Testis (tissue), 3 donors: Measurements from ENCODE around the gene CCDC106. TPM values are rescaled to one million over a fixed set of nuclear protein-coding genes. Genes with fewer than 3 reads are reported as not detected.

Experiments used
- DNase-seq: peaks from one replicate; pipeline ENCODE4 v3.0.0-alpha.2; 2019
- H3K27ac ChIP-seq, 2 donors: fragments of 200-600 bp; sonication (generic); one replicate each; pipeline ENCODE4 v1.5.1; 2019
- H3K27me3 ChIP-seq: fragments of 200-600 bp; sonication (generic); one replicate; pipeline ENCODE4 v1.5.1; 2019
- H3K36me3 ChIP-seq: fragments of 200-600 bp; sonication (generic); one replicate; pipeline ENCODE4 v1.5.1; 2017; ENCODE audit warnings: low read depth; ENCODE audit errors: missing control alignments
- H3K4me1 ChIP-seq: fragments of 200-600 bp; sonication (generic); one replicate; pipeline ENCODE4 v1.5.1; 2019
- H3K4me3 ChIP-seq, 2 donors: fragments of 200-600 bp; sonication (generic); one replicate each; pipeline ENCODE4 v1.5.1; 2017 to 2019
- H3K9me3 ChIP-seq: fragments of 200-600 bp; sonication (generic); one replicate; pipeline ENCODE4 v1.5.1; 2017
- POLR2A ChIP-seq: fragments of 450-650 bp; IDR thresholded peaks from one replicate; pipeline ENCODE4 v1.6.1; 2017; ENCODE audit warnings: antibody characterized with exemption, mild to moderate bottlenecking, moderate library complexity
- WGBS, 2 donors: methylation state at CpG; one replicate each; pipeline ENCODE4 v1.1.5; 2018; 5-methylcytosine and 5-hydroxymethylcytosine counted together
- intact Hi-C: fragments of 100-400 bp; cut with DNase I; formaldehyde crosslinking; loops from one replicate; pipeline ENCODE4 v1.15.1; 2023; ENCODE audit warnings: low total_unique reads
- polyA plus RNA-seq: library from polyadenylated mRNA; stranded (reverse); fragments of 350-450 nt; fragmentation: Illumina TruSeq; extraction: RNeasy Lipid Tissue Mini Kit (QIAGEN cat#74804); gene quantifications from one replicate; pipeline ENCODE4 v1.2.3, GENCODE V29; 2014; ENCODE audit warnings: low read depth, low replicate concordance; ENCODE audit not compliant: insufficient read depth
- total RNA-seq, 2 donors: library from RNA; depleted of rRNA; stranded (reverse); fragments of >200 nt; gene quantifications; one replicate each; pipeline ENCODE4 v1.2.3, GENCODE V29; 2016
- TF ChIP-seq, protein P1 (sequence below), 3 experiments: fragments of 450-650 bp in 2 of 3; fragments of 200-600 bp in 1 of 3; sonication (generic) in 1 of 3; IDR thresholded peaks; one replicate each; pipeline ENCODE4 v1.5.1; 2016 to 2019; ENCODE audit warnings: antibody characterized with exemption in 3 of 3, mild to moderate bottlenecking in 2 of 3, moderate library complexity in 1 of 3

Gene CCDC106
- total and polyA plus RNA-seq, 3 donors from 2014 or later: 34.5 to 84.9 (median 57.0) TPM

DNA sequence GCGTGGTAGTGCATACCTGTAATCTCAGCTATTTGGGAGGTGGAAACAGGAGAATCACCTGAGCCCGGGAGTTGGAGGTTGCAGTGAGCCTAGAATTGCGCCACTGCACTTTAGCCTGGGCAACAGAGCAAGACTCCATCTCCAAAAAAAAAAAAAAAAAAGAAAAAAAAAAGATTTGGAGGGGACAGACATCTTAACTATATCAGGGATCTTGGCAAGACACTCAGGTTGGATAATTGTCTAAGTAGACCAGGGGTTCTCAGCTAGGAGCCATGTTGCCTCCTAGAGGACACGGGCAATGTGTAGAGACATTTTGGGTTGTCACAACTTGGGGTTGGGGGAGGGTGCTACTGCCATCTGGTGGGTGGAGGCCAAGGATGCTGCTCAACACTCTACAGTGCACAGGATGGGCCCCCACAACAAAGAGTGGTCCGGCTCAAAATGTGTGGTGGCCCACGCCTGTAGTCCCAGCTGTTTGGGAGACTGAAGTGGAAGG, 9.1 kb upstream of the CCDC106 start:
- TF ChIP-seq POLR2A: no peak
- intact Hi-C loops: no loop called here
- DNase-seq: no peak
- Histone ChIP-seq H3K27me3 (no peaks in the 10 kb centered on the region), H3K27ac (no peak overlapping the region), H3K9me3 (no peaks in the 10 kb centered on the region), H3K4me1 (peaks cover 35% of the 10 kb centered on the region), H3K36me3 (no peaks in the 10 kb centered on the region), H3K4me3 (no peak overlapping the region)
- WGBS, 2 donors: 69 to 76% methylated on average over 6 of the region's 6 CpGs

DNA sequence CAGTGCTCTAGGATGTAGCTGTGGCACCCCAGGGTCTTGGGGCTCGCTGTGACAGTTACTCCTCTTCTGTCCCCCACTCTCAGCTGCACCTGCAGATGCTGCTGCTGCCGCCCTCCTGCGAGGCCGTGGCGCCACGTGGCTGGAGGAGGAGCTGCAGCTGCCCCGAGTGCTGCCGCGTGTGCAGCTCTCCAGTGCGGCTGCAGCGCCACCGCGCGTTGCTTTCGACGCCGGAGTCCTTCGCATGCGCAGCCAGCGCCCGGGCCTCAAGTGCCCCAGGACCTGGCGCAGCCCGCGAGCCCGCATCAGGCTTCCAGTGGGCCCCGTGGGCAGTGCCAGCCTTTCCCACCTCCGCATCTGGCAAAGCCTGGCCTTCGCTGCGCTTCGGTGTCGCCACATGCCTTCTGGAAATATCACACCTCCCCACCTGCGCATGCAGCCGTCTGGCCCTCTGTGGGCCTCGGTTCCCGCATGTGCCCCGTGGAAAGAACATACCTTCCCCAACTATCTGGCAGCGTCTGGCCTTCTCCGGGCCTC, 7.9 kb upstream of the CCDC106 start:
- TF ChIP-seq, protein P1, sequence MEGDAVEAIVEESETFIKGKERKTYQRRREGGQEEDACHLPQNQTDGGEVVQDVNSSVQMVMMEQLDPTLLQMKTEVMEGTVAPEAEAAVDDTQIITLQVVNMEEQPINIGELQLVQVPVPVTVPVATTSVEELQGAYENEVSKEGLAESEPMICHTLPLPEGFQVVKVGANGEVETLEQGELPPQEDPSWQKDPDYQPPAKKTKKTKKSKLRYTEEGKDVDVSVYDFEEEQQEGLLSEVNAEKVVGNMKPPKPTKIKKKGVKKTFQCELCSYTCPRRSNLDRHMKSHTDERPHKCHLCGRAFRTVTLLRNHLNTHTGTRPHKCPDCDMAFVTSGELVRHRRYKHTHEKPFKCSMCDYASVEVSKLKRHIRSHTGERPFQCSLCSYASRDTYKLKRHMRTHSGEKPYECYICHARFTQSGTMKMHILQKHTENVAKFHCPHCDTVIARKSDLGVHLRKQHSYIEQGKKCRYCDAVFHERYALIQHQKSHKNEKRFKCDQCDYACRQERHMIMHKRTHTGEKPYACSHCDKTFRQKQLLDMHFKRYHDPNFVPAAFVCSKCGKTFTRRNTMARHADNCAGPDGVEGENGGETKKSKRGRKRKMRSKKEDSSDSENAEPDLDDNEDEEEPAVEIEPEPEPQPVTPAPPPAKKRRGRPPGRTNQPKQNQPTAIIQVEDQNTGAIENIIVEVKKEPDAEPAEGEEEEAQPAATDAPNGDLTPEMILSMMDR (IDR thresholded peaks at IDR 0.05): peak; percentile 29 to 43 (median 29)
- no peak for TF ChIP-seq POLR2A
- Histone ChIP-seq H3K4me1 (peaks cover 42% of the 10 kb centered on the region), H3K27ac (peak overlapping the region; percentile 76 to 93), H3K9me3 (no peaks in the 10 kb centered on the region), H3K36me3 (no peaks in the 10 kb centered on the region), H3K4me3 (peak overlapping the region; percentile 95 to 96), H3K27me3 (no peaks in the 10 kb centered on the region)
- 2 to 4% methylated on average over 8 to 38 of the region's 38 CpGs for WGBS, 2 donors
- intact Hi-C loops: no loop called here
- DNase-seq: peak; percentile 61

DNA sequence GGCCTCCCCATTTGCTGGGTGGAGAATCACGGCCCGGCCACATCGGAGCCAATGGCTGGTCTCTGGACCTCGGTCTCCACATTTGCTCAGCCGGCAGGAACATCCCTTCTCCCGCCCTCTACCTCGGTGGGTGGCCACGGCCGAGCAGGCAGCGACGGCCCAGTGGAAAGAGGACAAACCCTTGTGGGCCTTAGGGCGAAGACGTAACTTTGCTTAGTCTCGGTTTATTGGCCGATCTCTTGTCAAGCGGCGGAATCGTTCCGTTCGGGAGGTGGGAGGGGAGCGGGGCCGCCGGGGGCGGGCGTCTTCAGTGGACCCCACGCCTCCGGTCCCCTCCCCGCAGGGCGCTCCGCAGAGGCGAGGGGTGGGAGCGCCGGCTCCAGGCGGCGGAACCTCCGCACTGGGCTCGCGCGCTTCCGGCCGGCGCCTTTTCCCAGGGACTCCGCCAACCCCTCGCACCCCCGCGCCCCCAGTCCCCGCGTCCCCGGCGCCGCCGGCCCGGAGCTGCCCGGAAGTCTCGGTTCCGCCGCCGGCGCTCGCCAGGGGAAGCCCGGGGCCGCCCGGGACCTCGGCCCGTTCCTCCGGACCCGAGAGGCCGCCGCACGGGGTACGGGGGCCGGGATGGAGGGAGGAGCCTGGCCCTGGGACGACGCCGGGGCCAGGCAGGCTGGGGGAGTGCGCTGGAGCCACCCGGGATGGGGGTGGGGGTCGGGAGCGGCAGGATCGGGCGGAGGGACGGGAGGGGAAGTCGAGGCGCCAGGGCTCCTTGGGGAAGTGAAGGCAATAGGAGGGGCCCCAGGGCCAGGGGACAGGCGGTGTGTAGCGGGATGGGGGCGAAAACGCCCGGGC, 7.2 kb upstream of the CCDC106 start, which contains the start of gene ZNF580:
ZNF580 (plus strand) TSS at position 426 of the 849 bp plus-strand sequence. CDS start 1,507 bp downstream, outside the sequence.
- peak; percentile 61 for DNase-seq
- peaks cover 37% of the 10 kb centered on the region for H3K4me1 ChIP-seq
- intact Hi-C loops: no loop called here
- TF ChIP-seq, protein P1 (IDR thresholded peaks at IDR 0.05): no peak
- no peak for TF ChIP-seq POLR2A
- H3K4me3 ChIP-seq: peak within 1 kb of the TSS; percentile 95 to 96
- WGBS, 2 donors: 1% methylated on average over 22 to 48 of the region's 89 CpGs
- H3K36me3 ChIP-seq: no peaks in the 10 kb centered on the region
- no peaks in the 10 kb centered on the region for H3K9me3 ChIP-seq
- H3K27me3 ChIP-seq: no peaks in the 10 kb centered on the region
- H3K27ac ChIP-seq: peak within 1 kb of the TSS; percentile 76 to 93

DNA sequence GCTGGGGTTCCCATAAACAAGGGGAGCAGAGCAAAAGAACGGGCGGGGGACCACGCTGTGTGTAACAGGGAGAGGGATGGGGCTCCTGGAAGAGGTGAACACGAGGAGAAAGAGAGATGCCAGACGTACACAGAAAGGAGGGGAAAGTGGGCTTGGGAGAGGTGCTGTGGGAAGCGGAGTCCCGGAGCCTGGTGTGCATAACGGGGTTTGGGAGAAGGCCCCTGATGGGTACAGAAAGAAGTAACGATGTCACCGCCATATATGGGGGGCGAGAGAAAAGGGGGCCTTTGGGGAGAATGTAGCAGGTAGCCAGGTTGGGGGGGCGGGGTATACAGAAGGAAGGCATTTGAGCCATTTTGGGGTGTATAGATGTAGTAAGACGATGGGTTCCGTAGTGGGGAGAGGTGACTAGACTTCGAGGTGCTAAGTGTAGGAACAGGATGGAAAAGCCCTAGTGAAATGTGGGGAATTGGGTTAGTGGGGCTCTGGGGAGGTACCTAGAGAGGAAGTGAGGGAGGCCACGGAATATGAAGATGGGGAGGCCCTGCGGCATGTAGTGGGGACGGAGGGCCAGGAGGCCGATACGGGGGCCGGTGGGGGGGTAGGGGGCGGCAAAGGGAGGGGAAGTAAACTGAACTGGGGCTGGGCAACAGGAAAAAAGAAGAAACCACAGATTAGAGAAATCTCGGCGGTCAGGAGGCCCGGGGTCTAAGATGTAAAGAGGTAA, 6.4 kb upstream of the CCDC106 start:
- H3K4me3 ChIP-seq: peak overlapping the region; percentile 95 to 96
- WGBS, 2 donors: 0 to 1% methylated on average over 25 of the region's 25 CpGs
- peak overlapping the region; percentile 76 to 93 for H3K27ac ChIP-seq
- H3K9me3 ChIP-seq: no peaks in the 10 kb centered on the region
- intact Hi-C loops: no loop called here
- H3K36me3 ChIP-seq: no peaks in the 10 kb centered on the region
- peaks cover 29% of the 10 kb centered on the region for H3K4me1 ChIP-seq
- DNase-seq: no peak
- H3K27me3 ChIP-seq: no peaks in the 10 kb centered on the region
- TF ChIP-seq, protein P1 (IDR thresholded peaks at IDR 0.05): no peak
- TF ChIP-seq POLR2A: no peak
